GM18507 (cell line): ENCODE measurements around the gene TMEM240.
"Not testable (repeated sequence)": the region's sequence is repeated elsewhere in the genome, so short reads cannot be mapped to it uniquely, and the experiment has no call there.

Experiments used
- DNase-seq: peaks from one replicate; pipeline ENCODE4 v3.0.0; 2011; ENCODE audit warnings: low read depth; ENCODE audit not compliant: insufficient read length; ENCODE audit errors: extremely low spot score
- FAIRE-seq: peaks from 2 replicates; lab custom pipeline; 2011; peaks lifted over from hg19 to GRCh38; lab: Jason Lieb, UNC

The TMEM240 gene

GRCh38 chr1:1542766-1543705 is 2.6 kb upstream of the TMEM240 start:
- FAIRE-seq (no peak), DNase-seq (no peak)

GRCh38 chr1:1541956-1542765 is 1.7 kb upstream of the TMEM240 start:
- FAIRE-seq (no peak), DNase-seq (no peak)

GRCh38 chr1:1540818-1541628 is 599 bp upstream of the TMEM240 start:
- DNase-seq (no peak), FAIRE-seq (no peak)

- FAIRE-seq: no peak
- DNase-seq: no peak
Observed at GRCh38 chr1:1539310-1540089, 924 bp downstream of the TMEM240 start.

GRCh38 chr1:1538989-1539309 is 1.5 kb downstream of the TMEM240 start:
- FAIRE-seq: no peak

GRCh38 chr1:1538334-1538733 is 2.1 kb downstream of the TMEM240 start:
- FAIRE-seq (no peak), DNase-seq (no peak)

More at GRCh38 chr1:1538989-1539309, 1.5 kb downstream of the TMEM240 start:
- DNase-seq: no peak

GRCh38 chr1:1537626-1538250 is 2.7 kb downstream of the TMEM240 start:
- DNase-seq: no peak
- no peak for FAIRE-seq

- FAIRE-seq: no peak
Observed at GRCh38 chr1:1536938-1537546, 3.4 kb downstream of the TMEM240 start.

GRCh38 chr1:1536019-1536937 is 4.1 kb downstream of the TMEM240 start:
- no peak for DNase-seq
- no peak for FAIRE-seq

More at GRCh38 chr1:1536938-1537546, 3.4 kb downstream of the TMEM240 start:
- DNase-seq: no peak

- FAIRE-seq: no peak
Observed at GRCh38 chr1:1535201-1536018, 5.0 kb downstream of the TMEM240 start.

GRCh38 chr1:1534401-1535154 is 5.8 kb downstream of the TMEM240 start:
- FAIRE-seq (no peak), DNase-seq (no peak)

More at GRCh38 chr1:1535201-1536018, 5.0 kb downstream of the TMEM240 start:
- DNase-seq: no peak

- FAIRE-seq: not testable (repeated sequence)
Observed at GRCh38 chr1:1533894-1534291, 6.5 kb downstream of the TMEM240 start.

GRCh38 chr1:1533176-1533893 is 7.1 kb downstream of the TMEM240 start:
- not testable (repeated sequence) for FAIRE-seq, DNase-seq

More at GRCh38 chr1:1533894-1534291, 6.5 kb downstream of the TMEM240 start:
- not testable (repeated sequence) for DNase-seq

- DNase-seq (no peak), FAIRE-seq (no peak)
Observed at GRCh38 chr1:1531947-1532346, 8.5 kb downstream of the TMEM240 start.

GRCh38 chr1:1529936-1530335 is 10.5 kb downstream of the TMEM240 start:
- FAIRE-seq: no peak

More at GRCh38 chr1:1529936-1530335, 10.5 kb downstream of the TMEM240 start:
- no peak for DNase-seq
